ENCODE measurements around the gene KIAA0513.

DNA sequence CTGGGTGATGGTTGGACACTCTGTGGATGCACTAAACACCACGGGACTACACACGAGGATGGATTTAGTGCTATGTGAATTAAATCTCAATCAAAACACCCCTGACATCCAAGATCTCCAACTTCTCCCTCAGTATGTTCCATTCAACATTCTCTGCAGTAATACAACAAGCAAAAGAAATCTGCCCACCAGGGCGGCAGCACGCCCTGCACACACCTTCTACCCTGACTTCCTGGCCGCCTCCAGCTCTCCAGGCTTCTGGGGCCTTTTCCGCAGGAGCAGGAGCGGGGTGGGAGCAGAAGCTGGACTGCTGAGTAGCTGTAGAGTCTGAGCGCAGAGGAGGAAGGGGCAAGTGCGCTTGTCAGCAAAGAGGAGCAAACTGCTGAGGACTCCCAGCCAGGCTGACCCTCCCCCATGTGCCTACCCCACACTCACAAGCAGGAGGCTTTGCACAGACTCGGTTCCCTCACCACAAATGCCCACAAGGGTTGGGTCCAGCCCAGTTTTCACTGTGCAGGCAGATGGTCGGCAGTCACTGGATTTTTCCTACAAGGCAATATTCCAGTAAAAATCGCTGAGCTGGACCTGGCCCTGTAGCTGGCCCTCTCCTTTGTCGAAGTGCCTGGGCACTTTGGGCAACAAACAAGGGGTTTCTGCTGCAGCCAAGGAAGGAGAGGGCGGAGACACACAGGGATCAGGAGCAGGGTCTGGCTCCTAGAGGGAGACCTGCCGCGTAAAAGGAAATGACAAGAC lies 39.1 kb upstream of the KIAA0513 start:
- TF ChIP-seq POLR2A (IDR thresholded peaks at IDR 0.05) (no peak), CTCF (IDR thresholded peaks at IDR 0.05) (no peak)

All from body of pancreas (tissue), 4 donors.